NCI-H2171 treated with DMSO at 0.1 percent for 48 hours (cell line): Measurements from ENCODE around the gene FAM118B.
"Not testable (repeated sequence)": the region's sequence is repeated elsewhere in the genome, so short reads cannot be mapped to it uniquely, and the experiment has no call there.

Experiments
- DNase-seq: peaks from one replicate; lab custom pipeline; 2025; lab: John Stamatoyannopoulos, UW

The FAM118B gene

GRCh38 chr11:126217491-126217890 is 5.9 kb downstream of the FAM118B start:
- DNase-seq = no peak

GRCh38 chr11:126219547-126219946 is 8.0 kb downstream of the FAM118B start:
- DNase-seq = no peak

DNA sequence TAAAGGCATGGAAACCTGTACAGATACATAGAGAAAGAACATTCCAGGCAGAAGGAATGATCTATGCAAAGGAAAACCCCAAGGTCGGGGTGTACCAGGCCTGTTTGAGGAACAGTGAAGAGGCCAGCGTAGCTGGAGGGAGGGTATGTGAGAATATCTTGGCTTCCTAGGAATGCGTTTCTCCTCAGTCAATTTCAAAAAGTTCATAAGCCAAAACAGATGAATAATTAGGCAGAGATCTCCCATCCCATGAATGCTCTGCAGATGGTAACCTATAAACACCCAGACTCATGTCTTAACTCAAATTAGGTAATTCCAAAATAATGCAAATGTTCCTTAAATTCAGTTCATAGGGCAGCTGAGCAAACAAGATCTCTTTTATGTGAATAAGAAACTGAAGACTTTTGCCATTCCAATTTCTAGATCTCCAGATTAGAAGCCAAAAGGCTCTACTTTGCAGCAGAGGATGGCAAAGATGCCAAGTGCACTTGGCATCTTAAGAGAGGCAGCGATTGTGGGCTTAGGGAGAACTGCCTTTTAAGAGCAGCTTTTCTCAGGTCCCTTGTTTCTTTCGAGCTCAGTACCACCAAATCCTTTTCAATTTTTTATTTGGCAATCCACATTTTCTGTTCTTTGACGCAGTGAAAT is 13.2 kb downstream of the FAM118B start:
- no peak for DNase-seq

- no peak for DNase-seq
Observed at GRCh38 chr11:126225295-126225665, 13.7 kb downstream of the FAM118B start.

- DNase-seq = no peak
Observed at GRCh38 chr11:126226334-126227084, 14.9 kb downstream of the FAM118B start.

- DNase-seq = no peak
Observed at GRCh38 chr11:126229858-126230540, 18.4 kb downstream of the FAM118B start.

- no peak for DNase-seq
Observed at GRCh38 chr11:126231725-126232459, 20.3 kb downstream of the FAM118B start.

DNA sequence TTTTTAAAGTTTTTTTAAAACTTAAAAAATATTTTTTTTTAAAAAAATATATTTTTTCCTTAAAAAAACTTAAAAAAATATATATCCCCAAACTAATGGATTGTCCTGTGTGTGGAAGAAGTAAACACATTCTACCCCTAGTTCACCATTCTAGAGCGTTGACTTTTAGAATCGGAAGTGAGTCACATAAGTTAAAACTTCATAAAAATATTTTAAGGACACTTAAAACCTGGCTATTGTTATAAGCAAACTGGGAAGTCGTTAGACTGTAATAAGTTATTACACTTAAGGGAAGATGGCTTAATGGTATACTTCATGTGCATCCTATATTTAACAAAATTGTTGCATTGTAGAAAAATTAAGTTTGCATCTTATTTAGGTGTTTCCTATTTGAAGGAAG is 21.1 kb downstream of the FAM118B start:
- no peak for DNase-seq

- no peak for DNase-seq
Observed at GRCh38 chr11:126233391-126233790, 21.8 kb downstream of the FAM118B start.

GRCh38 chr11:126246636-126247035 is 35.1 kb downstream of the FAM118B start:
- no peak for DNase-seq

DNA sequence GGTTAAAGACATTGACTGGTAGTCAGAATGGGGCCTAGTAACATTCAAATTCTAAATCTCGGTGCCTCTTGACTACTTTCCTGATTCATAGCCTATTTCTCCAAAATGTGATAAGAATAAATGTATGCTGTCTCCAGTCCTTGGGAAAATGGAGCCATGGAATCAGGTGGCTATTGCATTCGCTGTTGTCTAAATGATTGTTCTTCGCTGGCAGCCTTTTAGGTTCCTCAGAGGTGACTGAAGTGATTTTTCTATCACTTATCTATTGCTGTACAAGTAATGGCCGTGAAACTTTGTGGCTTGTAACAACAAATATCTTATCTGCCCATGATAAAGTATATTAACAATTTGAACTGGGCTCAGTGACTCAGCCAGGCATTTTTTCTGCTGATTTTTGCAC is 41.7 kb downstream of the FAM118B start:
- no peak for DNase-seq

- DNase-seq = no peak
Observed at GRCh38 chr11:126254819-126255218, 43.2 kb downstream of the FAM118B start.

DNA sequence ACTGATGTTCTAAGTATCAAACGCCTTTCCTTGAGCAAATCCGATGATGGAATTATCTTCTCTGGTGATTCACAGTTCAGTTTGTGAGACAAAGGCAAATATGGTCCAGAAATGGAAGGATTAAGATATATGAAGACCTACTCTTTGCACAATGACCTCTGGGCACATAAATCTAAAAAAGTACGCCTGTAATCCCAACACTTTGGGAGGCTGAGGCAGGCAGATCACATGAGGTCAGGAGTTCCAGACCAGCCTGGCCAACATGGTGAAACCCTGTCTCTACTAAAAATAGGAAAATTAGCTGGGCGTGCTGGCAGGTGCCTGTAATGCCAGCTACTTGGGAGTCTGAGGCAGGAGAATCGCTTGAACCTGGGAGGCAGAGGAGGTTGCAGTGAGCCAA is 43.9 kb downstream of the FAM118B start:
- DNase-seq = not testable (repeated sequence)

- DNase-seq = no peak
Observed at GRCh38 chr11:126256216-126256615, 44.6 kb downstream of the FAM118B start.

DNA sequence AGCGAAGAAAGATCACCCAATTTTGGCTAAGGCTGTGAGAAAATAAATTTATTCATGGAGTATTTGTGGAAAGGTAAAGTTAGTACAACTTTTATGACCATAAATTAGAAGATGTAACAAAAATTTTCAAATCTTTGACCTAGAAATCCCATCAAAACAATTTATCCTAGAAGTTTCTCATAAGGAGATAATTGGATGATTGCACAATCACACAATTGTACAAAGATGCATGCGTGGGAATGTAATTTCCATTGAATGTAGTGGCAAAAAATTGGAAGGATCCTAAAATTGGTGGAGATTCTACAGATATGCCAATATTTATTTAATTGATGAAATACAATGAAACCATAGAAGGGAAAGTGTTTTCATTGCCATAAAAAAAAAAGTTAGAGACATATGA is 45.6 kb downstream of the FAM118B start:
- no peak for DNase-seq

GRCh38 chr11:126257764-126258163 is 46.2 kb downstream of the FAM118B start:
- no peak for DNase-seq

GRCh38 chr11:126262216-126262615 is 50.6 kb downstream of the FAM118B start:
- no peak for DNase-seq

DNA sequence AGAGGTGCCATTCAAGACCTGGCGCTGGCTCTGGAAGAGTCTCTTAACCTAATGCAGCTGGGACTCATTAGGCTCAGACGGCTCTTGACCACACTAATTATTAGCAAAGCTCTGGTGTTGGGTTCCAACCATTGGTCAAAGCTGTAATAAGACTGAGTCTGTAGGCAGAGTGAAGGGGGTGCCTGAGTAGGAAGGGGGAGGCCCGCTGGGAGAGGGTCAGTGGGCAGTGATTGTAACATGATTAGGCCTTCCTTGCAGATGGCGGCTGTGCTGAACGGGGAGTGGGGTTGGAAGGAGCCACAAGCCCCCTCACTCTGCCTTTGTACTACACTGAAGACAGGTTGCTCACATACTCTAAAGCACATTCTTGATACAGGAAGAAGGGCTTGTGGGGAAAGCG is 51.9 kb downstream of the FAM118B start:
- DNase-seq = no peak

- no peak for DNase-seq
Observed at GRCh38 chr11:126265811-126266210, 54.2 kb downstream of the FAM118B start.

DNA sequence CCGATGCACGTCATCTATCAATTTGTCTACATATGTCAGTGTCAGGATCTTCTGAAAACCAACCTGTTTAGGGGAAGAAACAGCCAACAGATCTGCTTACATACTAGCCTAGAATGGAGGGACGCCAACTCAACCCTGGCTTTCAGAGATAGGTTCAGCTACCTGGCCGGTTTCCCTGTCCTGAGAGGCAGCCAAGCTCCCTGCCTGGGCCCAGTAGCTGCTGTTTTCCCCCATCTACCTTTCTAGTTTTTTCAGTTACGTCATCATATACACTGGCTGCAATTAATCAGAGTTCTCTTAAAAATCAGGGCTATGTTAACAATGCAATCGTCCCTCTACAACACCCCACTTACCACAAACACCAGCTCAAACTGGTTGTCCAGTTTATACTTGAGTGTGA is 56.1 kb downstream of the FAM118B start:
- DNase-seq = no peak

DNA sequence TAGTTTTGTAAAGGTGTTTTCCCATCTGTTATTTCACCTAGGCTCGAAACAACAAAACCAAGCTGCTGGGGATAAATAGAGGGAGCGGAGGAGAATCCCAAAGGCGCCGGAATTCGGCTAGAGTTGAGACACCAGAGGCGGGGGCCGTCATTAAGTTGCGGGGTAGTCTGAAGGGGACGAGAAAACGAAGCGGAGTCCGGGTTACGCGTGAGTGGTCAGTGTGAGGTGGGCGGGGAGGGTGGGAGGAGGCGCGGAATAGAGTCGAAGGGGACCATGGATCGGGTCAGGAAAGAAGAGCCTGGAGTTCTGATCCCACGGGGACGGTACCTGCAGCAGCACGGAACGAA is 56.8 kb downstream of the FAM118B start:
- no peak for DNase-seq

GRCh38 chr11:126268708-126269579 is 57.4 kb downstream of the FAM118B start, which contains the start of the genes FOXRED1 and SRPRA:
TSS of gene FOXRED1 (plus strand) at chr11:126269154. CDS start at chr11:126269207, 53 bp downstream.
TSS of gene SRPRA (minus strand) at chr11:126268895. CDS start at chr11:126268804, 91 bp downstream.
- DNase-seq = peak; percentile 96
